ENCODE results near the gene GFRA1. TPM values are rescaled to one million over a fixed set of nuclear protein-coding genes. Genes with fewer than 3 reads are reported as not detected.

GFRA1 gene
- total and polyA plus RNA-seq, 2 donors (not counting 3 experiments of a cell fraction or from before 2014, with no cell fraction given) = 0.22 to 0.88 TPM

- Histone ChIP-seq H3K4me1 (ENCODE audit: control insufficient read depth, extremely low read depth, insufficient read depth, low read length) (no peaks in the 10 kb centered on the region), H3K36me3 (ENCODE audit: control insufficient read depth in 2 of 2, extremely low read depth in 1 of 2, insufficient read depth in 2 of 2, low read length in 2 of 2) (no peaks in the 10 kb centered on the region), H3K9me1 (replicated peaks; ENCODE audit: control insufficient read depth, extremely low read depth, insufficient read depth, low read length) (no peaks in the 10 kb centered on the region), H4K20me1 (replicated peaks; ENCODE audit: control insufficient read depth, extremely low read depth, insufficient read depth, low read length) (no peaks in the 10 kb centered on the region), H3K79me2 (ENCODE audit: control insufficient read depth, insufficient read depth, low read length) (no peaks in the 10 kb centered on the region), H3K9me3 (replicated peaks; ENCODE audit: control insufficient read depth, insufficient read depth, low read length) (no peaks in the 10 kb centered on the region), H3K4me2 (ENCODE audit: insufficient read depth, low read length) (no peak overlapping the region), H3K9ac (replicated peaks; ENCODE audit: extremely low read depth, insufficient read depth, low read length) (no peak overlapping the region), H3K27me3 (ENCODE audit: control insufficient read depth in 2 of 2, insufficient read depth in 2 of 2, low read length in 2 of 2) (no peaks in the 10 kb centered on the region), H3K27ac (ENCODE audit: insufficient read depth, low read depth, low read length) (no peak overlapping the region), H3K4me3 (replicated peaks in 1 of 3; ENCODE audit: insufficient read depth in 1 of 3, low read depth in 1 of 3, low read length in 3 of 3) (no peak overlapping the region), H2AFZ (ENCODE audit: low read depth, low read length) (no peak overlapping the region)
- dilution Hi-C loops (cut with MboI; ENCODE audit: extremely low pct_ligation_motif_present, low sequenced_read_pairs) = no loop called here
- DNase-seq (ENCODE audit: low read depth, low spot score) (no peak), FAIRE-seq (no peak)
- intact Hi-C loops (cut with micrococcal nuclease) = no loop called here
- ChIA-PET POLR2A (no interaction called here), CTCF (no interaction called here)
- TF ChIP-seq EZH2 (IDR thresholded peaks at IDR 0.05; ENCODE audit: borderline replicate concordance, low read depth, low read length, severe bottlenecking) (no peak), JUN (IDR thresholded peaks at IDR 0.05; ENCODE audit: borderline replicate concordance, insufficient read depth, insufficient read length, low read depth) (no peak), POLR2A (IDR thresholded peaks at IDR 0.05; ENCODE audit: low read depth, low read length) (no peak), FOS (IDR thresholded peaks at IDR 0.05; ENCODE audit: borderline replicate concordance, insufficient read depth, low read length) (no peak), MYC (IDR thresholded peaks at IDR 0.05; ENCODE audit: low read depth, low read length) (no peak), CTCF (IDR thresholded peaks at IDR 0.05; ENCODE audit: extremely low read depth in 1 of 2, insufficient read depth in 1 of 2, low read depth in 1 of 2, low read length in 2 of 2) (no peak), POLR2AphosphoS5 (IDR thresholded peaks at IDR 0.05; ENCODE audit: insufficient read depth, low read depth, low read length) (no peak), GATA2 (IDR thresholded peaks at IDR 0.05; ENCODE audit: insufficient read depth, insufficient read length, low read depth, low read length) (no peak), MAX (IDR thresholded peaks at IDR 0.05; ENCODE audit: insufficient read depth, insufficient read length) (no peak)
- BruUV-seq (replicated peaks) = no TSS peak
These were observed 63.9 kb downstream of the GFRA1 start for GRCh38 chr10:116208956-116209567.
